ENCODE measurements around the gene ASXL1. TPM values are rescaled to one million over a fixed set of nuclear protein-coding genes. Genes with fewer than 3 reads are reported as not detected.
A peak's percentile ranks its signal among the peaks of the same experiment; 100 is the strongest.

Gene ASXL1
- total and polyA plus RNA-seq, 9 of the 15 experiments (the other 6 are each of a cell fraction or from before 2014, with no cell fraction given): 6.5 to 65.3 (median 32.3) TPM

GRCh38 chr20:32357869-32358631 is at the start of gene ASXL1 (continued):
- TF ChIP-seq ZEB2 (IDR thresholded peaks at IDR 0.05): no peak
- TF ChIP-seq XRCC5 (IDR thresholded peaks at IDR 0.05; ENCODE audit: low read depth, low read length): peak; percentile 52; the same call in 1 of the 2 replicates
- no peak for TF ChIP-seq ZC3H8 (IDR thresholded peaks at IDR 0.05)
- TF ChIP-seq ZNF224 (CRISPR knock-in tag; IDR thresholded peaks at IDR 0.05): no peak
- no peak for TF ChIP-seq TCF7 (IDR thresholded peaks at IDR 0.05; ENCODE audit: borderline replicate concordance)
- TF ChIP-seq CHCHD3 (CRISPR knock-in tag; IDR thresholded peaks at IDR 0.05): no peak
- no peak for TF ChIP-seq ZNF398 (CRISPR knock-in tag; IDR thresholded peaks at IDR 0.05)
- no peak; the same call in 1 of the 2 replicates for TF ChIP-seq ZNF589 (CRISPR knock-in tag; IDR thresholded peaks at IDR 0.05; ENCODE audit: low read depth)
- peak; percentile 100 for TF ChIP-seq FOXM1 (IDR thresholded peaks at IDR 0.05; ENCODE audit: low read depth)
- peak; percentile 100 for TF ChIP-seq FOXM1 (CRISPR knock-in tag; IDR thresholded peaks at IDR 0.05; ENCODE audit: low read depth)
- peak; percentile 99 for TF ChIP-seq CREB3L1 (IDR thresholded peaks at IDR 0.05; ENCODE audit: borderline replicate concordance, low read depth)
- TF ChIP-seq ZNF586 (CRISPR knock-in tag; conservative IDR thresholded peaks at IDR 0.05): no peak
- TF ChIP-seq ZBTB7A (IDR thresholded peaks at IDR 0.05; ENCODE audit: borderline replicate concordance, control insufficient read depth, low read depth, low read length): peak; percentile 99
- no peak for TF ChIP-seq ASH1L (IDR thresholded peaks at IDR 0.05; ENCODE audit: borderline replicate concordance, low read depth, partially characterized antibody)
- peak; percentile 92 for TF ChIP-seq RB1 (IDR thresholded peaks at IDR 0.05; ENCODE audit: low read depth)
- no peak for TF ChIP-seq KDM2B (CRISPR knock-in tag; IDR thresholded peaks at IDR 0.05)
- no peak for TF ChIP-seq CEBPZ (IDR thresholded peaks at IDR 0.05; ENCODE audit: borderline replicate concordance, low read depth, low read length)
- TF ChIP-seq ZNF140 (CRISPR knock-in tag; IDR thresholded peaks at IDR 0.05): no peak
- no peak for TF ChIP-seq ATF2 (CRISPR knock-in tag; IDR thresholded peaks at IDR 0.05)
- TF ChIP-seq TAF1 (IDR thresholded peaks at IDR 0.05; ENCODE audit: control insufficient read depth, extremely low read depth, insufficient read depth, low read length, severe bottlenecking): peak; percentile 93
